Lung (tissue), 16 donors: Measurements from ENCODE around the gene RADIL. TPM values are rescaled to one million over a fixed set of nuclear protein-coding genes. Genes with fewer than 3 reads are reported as not detected.

ENCODE experiments used
- ATAC-seq: fragments of 200-7000 bp; cut with Tn5 transposase; one replicate; pipeline ENCODE4 v1.9.1; 2020; ENCODE audit warnings: moderate number of reproducible peaks; ENCODE audit not compliant: insufficient read depth, low FRiP score
- DNase-seq, 3 donors: peaks; one replicate each; pipeline ENCODE4 v3.0.0-alpha.2; 2013 to 2017
- H3K27ac ChIP-seq, 2 donors: one replicate each; pipeline ENCODE4 v1.5.1; 2013; ENCODE audit warnings: mild to moderate bottlenecking in 2 of 2, moderate library complexity in 2 of 2, control low read depth in 1 of 2, inconsistent platforms in 1 of 2, low read depth in 1 of 2, low read length in 1 of 2
- H3K27me3 ChIP-seq, 3 donors: one replicate each; pipeline ENCODE4 v1.5.1; 2013; ENCODE audit warnings: low read length in 2 of 3; ENCODE audit not compliant: control insufficient read depth in 3 of 3, insufficient read depth in 3 of 3
- H3K36me3 ChIP-seq, 4 donors: one replicate each; pipeline ENCODE4 v1.5.1; 2013; ENCODE audit warnings: low read length in 4 of 4, mild to moderate bottlenecking in 1 of 4, moderate library complexity in 1 of 4; ENCODE audit not compliant: control insufficient read depth in 4 of 4, insufficient read depth in 4 of 4
- H3K4me1 ChIP-seq, 5 donors: one replicate each; pipeline ENCODE4 v1.5.1; 2013; ENCODE audit warnings: low read length in 5 of 5, mild to moderate bottlenecking in 2 of 5, moderate library complexity in 1 of 5; ENCODE audit not compliant: control insufficient read depth in 5 of 5, insufficient read depth in 5 of 5
- H3K4me3 ChIP-seq: one replicate; pipeline ENCODE4 v1.5.1; 2013; ENCODE audit warnings: mild to moderate bottlenecking, control low read depth, moderate library complexity
- H3K9ac ChIP-seq, 2 donors: one replicate each; pipeline ENCODE4 v1.5.1; 2013; ENCODE audit warnings: low read length in 2 of 2, control low read depth in 1 of 2; ENCODE audit not compliant: insufficient read depth in 1 of 2
- H3K9me3 ChIP-seq, 4 donors: one replicate each; pipeline ENCODE4 v1.5.1; 2013; ENCODE audit warnings: low read length in 3 of 4, mild to moderate bottlenecking in 1 of 4, moderate library complexity in 1 of 4; ENCODE audit not compliant: control insufficient read depth in 4 of 4, insufficient read depth in 3 of 4
- CTCF ChIP-seq: IDR thresholded peaks from 2 replicates; pipeline ENCODE4 v1.5.1; 2012; ENCODE audit warnings: mild to moderate bottlenecking; ENCODE audit errors: control extremely low read depth, extremely low read depth
- WGBS, 2 donors: extraction: QIAGEN DNeasy Blood & Tissue Kit; methylation state at CpG; one replicate each; pipeline ENCODE4 v1.1.7; 2013; 5-methylcytosine and 5-hydroxymethylcytosine counted together
- long read RNA-seq, 5 donors: transcript quantifications; one replicate each; lab custom pipeline, GENCODE V29; 2026
- polyA plus RNA-seq, 2 donors: library from polyadenylated mRNA; stranded (reverse); fragments of 200-250 nt; gene quantifications; one replicate each; pipeline ENCODE4 v1.2.1, GENCODE V29; 2013
- total RNA-seq, 2 donors: library from RNA; depleted of rRNA in 1 of 2; stranded (reverse); fragments of >200 nt in 1 of 2; gene quantifications; one replicate each; pipeline ENCODE4 v1.2.1, GENCODE V29; 2014 to 2021
- donor health status: control.
- donor health status: control.
- donor health status: Bipolar disorder and iron deficiency.
- donor health status: healthy.
- donor health status: DM: yes; HTN: yes; CAD: no.

RADIL gene
- total RNA-seq (1 to 10 TPM; 6.6 to 9.3 TPM), polyA plus RNA-seq (1 to 10 TPM; 3.7 to 6.0 TPM)
- long read RNA-seq, donor 1, result 0 reads
- long read RNA-seq, donor 2, result 0 reads
- long read RNA-seq, donor 3, partial matches to known transcripts, result 0 of 1 reads
- long read RNA-seq, donor 3, other reads (novel, unspliced or antisense), result 0 of 1 reads
- long read RNA-seq, donor 4, result 0 reads
- long read RNA-seq, donor 5, partial matches to known transcripts, result 6 of 6 reads
- long read RNA-seq, donor 5, other reads (novel, unspliced or antisense), result 0 of 6 reads

- peak; percentile 93 to 96 (median 93) for DNase-seq
- peaks cover 0 to 36% (median 10%) of the 10 kb centered on the region in 5 donors for H3K4me1 ChIP-seq
- H3K9me3 ChIP-seq, result no peaks in the 10 kb centered on the region
- peak; percentile 69 for TF ChIP-seq CTCF
- H3K27me3 ChIP-seq, result no peaks in the 10 kb centered on the region
- H3K27ac ChIP-seq, result peak within 1 kb of the TSS in 1 of 2 donors; percentile 84
- H3K36me3 ChIP-seq, result no peaks in the 10 kb centered on the region
- ATAC-seq, result peak; percentile 95
- peak within 1 kb of the TSS; percentile 56 to 76 for H3K9ac ChIP-seq
- 3 to 9% methylated on average over 24 to 72 of the region's 72 CpGs for WGBS, 2 donors
- H3K4me3 ChIP-seq, result peak within 1 kb of the TSS; percentile 44
These were observed at the start of gene RADIL for GRCh38 chr7:4883372-4884144. Gene RADIL, minus strand, starts transcription at chr7:4883716. Its CDS starts 5,577 bp downstream, at chr7:4878139.

- ATAC-seq (no peak), DNase-seq (peak; percentile 48 to 76 (median 62))
- H3K27ac ChIP-seq, result no peak overlapping the region
- H3K9ac ChIP-seq, result no peak overlapping the region
- no peaks in the 10 kb centered on the region for H3K27me3 ChIP-seq
- no peaks in the 10 kb centered on the region for H3K36me3 ChIP-seq
- peaks cover 0 to 2% (median 0%) of the 10 kb centered on the region in 5 donors for H3K4me1 ChIP-seq
- no peak for TF ChIP-seq CTCF
- WGBS, 2 donors, result 56 to 70% methylated on average over 12 of the region's 12 CpGs
- H3K9me3 ChIP-seq, result peaks cover 0 to 3% (median 0%) of the 10 kb centered on the region in 4 donors
- no peak overlapping the region for H3K4me3 ChIP-seq
These were observed 48.4 kb upstream of the RADIL start for GRCh38 chr7:4931943-4932342.

GRCh38 chr7:4929005-4929404, 45.5 kb upstream of the RADIL start:
- Histone ChIP-seq H3K9ac (no peak overlapping the region), H3K36me3 (no peaks in the 10 kb centered on the region), H3K4me1 (peaks cover 0 to 2% (median 0%) of the 10 kb centered on the region in 5 donors), H3K27ac (no peak overlapping the region), H3K27me3 (no peaks in the 10 kb centered on the region), H3K9me3 (peaks cover 0 to 3% (median 0%) of the 10 kb centered on the region in 4 donors), H3K4me3 (no peak overlapping the region)
- TF ChIP-seq CTCF, result no peak
- no peak for ATAC-seq
- DNase-seq, result no peak
- WGBS, 2 donors, result 88 to 91% methylated on average over 8 of the region's 8 CpGs
